ENCODE measurements around the gene MYO1F.
"Not testable (repeated sequence)": the region's sequence is repeated elsewhere in the genome, so short reads cannot be mapped to it uniquely, and the experiment has no call there.

The MYO1F gene

GRCh38 chr19:8561075-8561764, 16.0 kb downstream of the MYO1F start:
- no peak for DNase-seq

- no peak for DNase-seq
These were observed 18.9 kb downstream of the MYO1F start for GRCh38 chr19:8558325-8558724.

GRCh38 chr19:8557642-8558238, 19.5 kb downstream of the MYO1F start:
- DNase-seq, result no peak

- DNase-seq, result not testable (repeated sequence)
These were observed 23.5 kb downstream of the MYO1F start for GRCh38 chr19:8553729-8554128.

GRCh38 chr19:8552810-8553209, 24.4 kb downstream of the MYO1F start:
- no peak for DNase-seq

GRCh38 chr19:8550070-8550469, 27.2 kb downstream of the MYO1F start:
- no peak for DNase-seq

GRCh38 chr19:8545743-8546142, 31.5 kb downstream of the MYO1F start:
- DNase-seq, result no peak

GRCh38 chr19:8544168-8544567, 33.1 kb downstream of the MYO1F start:
- DNase-seq, result no peak

GRCh38 chr19:8539621-8540149, 37.6 kb downstream of the MYO1F start:
- DNase-seq, result no peak

- DNase-seq, result no peak
These were observed 40.1 kb downstream of the MYO1F start for GRCh38 chr19:8537099-8537498.

GRCh38 chr19:8536282-8536681, 41.0 kb downstream of the MYO1F start:
- DNase-seq, result no peak

GRCh38 chr19:8532225-8532624, 45.0 kb downstream of the MYO1F start:
- no peak for DNase-seq

GRCh38 chr19:8531470-8531869, 45.8 kb downstream of the MYO1F start:
- no peak for DNase-seq

GRCh38 chr19:8530061-8530679, 47.1 kb downstream of the MYO1F start:
- DNase-seq, result no peak

GRCh38 chr19:8529369-8530006, 47.8 kb downstream of the MYO1F start:
- no peak for DNase-seq

GRCh38 chr19:8528500-8528899, 48.7 kb downstream of the MYO1F start:
- DNase-seq, result no peak

GRCh38 chr19:8526345-8527091, 50.7 kb downstream of the MYO1F start:
- DNase-seq, result peak; percentile 36

GRCh38 chr19:8525401-8525684, 51.9 kb downstream of the MYO1F start:
- DNase-seq, result no peak

- DNase-seq, result no peak
These were observed 57.9 kb downstream of the MYO1F start for GRCh38 chr19:8519388-8519787.

- no peak for DNase-seq
These were observed 58.7 kb downstream of the MYO1F start for GRCh38 chr19:8518536-8518935.

GRCh38 chr19:8517551-8518442, 59.4 kb downstream of the MYO1F start:
- DNase-seq, result peak; percentile 72

- DNase-seq, result peak; percentile 73
These were observed 61.9 kb downstream of the MYO1F start for GRCh38 chr19:8515317-8515716.

Data from CD4-positive, alpha-beta T cell treated with Interleukin-15 for 1 hour (primary cell).